ENCODE measurements around the gene SART3. TPM values are rescaled to one million over a fixed set of nuclear protein-coding genes. Genes with fewer than 3 reads are reported as not detected.

The SART3 gene, protein sequence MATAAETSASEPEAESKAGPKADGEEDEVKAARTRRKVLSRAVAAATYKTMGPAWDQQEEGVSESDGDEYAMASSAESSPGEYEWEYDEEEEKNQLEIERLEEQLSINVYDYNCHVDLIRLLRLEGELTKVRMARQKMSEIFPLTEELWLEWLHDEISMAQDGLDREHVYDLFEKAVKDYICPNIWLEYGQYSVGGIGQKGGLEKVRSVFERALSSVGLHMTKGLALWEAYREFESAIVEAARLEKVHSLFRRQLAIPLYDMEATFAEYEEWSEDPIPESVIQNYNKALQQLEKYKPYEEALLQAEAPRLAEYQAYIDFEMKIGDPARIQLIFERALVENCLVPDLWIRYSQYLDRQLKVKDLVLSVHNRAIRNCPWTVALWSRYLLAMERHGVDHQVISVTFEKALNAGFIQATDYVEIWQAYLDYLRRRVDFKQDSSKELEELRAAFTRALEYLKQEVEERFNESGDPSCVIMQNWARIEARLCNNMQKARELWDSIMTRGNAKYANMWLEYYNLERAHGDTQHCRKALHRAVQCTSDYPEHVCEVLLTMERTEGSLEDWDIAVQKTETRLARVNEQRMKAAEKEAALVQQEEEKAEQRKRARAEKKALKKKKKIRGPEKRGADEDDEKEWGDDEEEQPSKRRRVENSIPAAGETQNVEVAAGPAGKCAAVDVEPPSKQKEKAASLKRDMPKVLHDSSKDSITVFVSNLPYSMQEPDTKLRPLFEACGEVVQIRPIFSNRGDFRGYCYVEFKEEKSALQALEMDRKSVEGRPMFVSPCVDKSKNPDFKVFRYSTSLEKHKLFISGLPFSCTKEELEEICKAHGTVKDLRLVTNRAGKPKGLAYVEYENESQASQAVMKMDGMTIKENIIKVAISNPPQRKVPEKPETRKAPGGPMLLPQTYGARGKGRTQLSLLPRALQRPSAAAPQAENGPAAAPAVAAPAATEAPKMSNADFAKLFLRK
- 36.1 to 41.3 TPM (median 40.3 TPM) in 5 replicates for total RNA-seq (2022; extraction: Qiagen RNA extraction)

DNA sequence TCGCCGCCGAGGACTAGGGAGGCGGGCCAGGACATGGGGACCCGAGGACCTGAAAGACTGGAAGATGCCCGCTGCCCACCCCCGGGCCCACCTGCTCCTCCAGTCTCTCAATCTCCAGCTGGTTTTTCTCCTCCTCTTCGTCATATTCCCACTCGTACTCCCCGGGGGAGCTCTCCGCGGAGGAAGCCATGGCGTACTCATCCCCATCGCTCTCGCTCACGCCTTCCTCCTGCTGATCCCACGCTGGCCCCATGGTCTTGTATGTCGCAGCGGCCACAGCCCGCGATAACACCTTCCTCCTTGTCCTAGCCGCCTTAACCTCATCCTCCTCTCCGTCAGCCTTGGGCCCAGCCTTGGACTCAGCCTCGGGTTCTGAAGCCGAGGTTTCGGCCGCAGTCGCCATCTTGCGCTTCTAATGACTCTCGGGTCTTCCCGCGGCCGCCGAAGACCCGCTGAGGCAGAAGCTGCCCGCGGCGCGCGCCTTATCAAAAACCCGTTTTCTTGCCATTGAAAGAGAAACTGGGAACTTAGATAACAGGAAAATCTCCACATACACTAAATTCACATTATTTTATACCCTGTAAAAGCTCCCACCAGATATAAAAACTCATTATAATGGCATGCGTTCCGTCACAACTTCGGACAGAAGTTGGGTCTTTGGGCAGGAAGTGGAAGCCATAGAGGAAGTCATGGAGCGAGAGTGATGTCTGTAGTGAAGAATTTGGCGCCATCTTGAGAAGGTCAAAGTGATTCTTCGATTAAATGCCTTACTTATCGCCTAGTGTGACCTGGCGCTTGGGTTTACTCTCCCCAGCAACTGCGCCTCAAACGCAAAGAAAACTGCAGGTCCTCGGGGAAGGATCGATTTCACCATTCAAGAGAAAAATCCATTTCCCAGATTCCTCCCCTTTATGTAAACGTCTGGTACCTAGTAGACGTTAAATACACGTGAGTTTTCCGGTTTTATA lies at the start of gene SART3:
Gene SART3 (minus strand): TSS at position 422 of the 968 bp plus-strand sequence. CDS start 19 bp downstream, at position 403.

DNA sequence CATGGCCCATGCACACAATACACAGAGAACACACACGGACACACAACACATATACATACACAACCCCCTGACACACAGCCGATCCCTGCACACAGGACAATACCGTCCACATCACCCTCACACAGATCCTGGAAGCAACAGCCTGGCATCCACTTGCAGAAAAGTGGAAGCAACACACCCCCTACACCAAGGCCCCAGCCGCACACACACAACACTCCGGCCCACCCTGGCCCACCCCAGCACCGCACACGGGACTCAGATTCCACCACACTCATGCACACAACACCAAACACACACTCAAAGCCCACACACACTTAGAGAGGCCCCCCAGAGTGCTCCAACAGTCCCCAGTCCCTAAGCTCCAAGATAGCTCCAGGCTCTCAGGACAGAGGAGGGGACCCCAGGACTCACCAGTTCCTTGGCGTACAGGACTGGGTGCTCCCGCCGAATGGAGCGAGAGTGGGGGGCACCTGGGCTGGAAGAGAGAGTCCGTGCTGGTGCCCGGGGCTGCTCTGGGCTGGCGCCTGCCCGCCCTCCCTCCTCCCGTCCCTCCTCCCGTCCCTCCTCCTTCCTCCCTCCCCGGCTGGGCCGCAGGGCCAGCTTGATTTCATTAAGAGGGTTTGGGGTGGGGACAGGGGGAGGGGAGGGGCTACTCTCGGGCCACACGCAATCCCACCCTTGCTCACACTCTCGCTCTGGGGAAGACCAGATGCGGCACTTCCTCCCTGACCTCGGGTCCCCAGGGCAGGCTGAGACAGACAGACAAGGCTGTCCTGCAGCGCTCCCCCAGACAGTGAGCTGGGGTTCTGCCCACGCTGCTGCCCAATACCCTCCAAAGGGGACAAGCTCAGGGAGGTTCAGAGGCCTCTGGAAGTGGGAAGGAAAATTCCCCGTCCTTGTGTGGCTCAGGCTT lies 36.8 kb upstream of the SART3 start, which contains the start of gene TMEM119:
Gene TMEM119 (minus strand): TSS at position 526 of the 913 bp plus-strand sequence. CDS start 5,701 bp downstream, outside the sequence.

DNA sequence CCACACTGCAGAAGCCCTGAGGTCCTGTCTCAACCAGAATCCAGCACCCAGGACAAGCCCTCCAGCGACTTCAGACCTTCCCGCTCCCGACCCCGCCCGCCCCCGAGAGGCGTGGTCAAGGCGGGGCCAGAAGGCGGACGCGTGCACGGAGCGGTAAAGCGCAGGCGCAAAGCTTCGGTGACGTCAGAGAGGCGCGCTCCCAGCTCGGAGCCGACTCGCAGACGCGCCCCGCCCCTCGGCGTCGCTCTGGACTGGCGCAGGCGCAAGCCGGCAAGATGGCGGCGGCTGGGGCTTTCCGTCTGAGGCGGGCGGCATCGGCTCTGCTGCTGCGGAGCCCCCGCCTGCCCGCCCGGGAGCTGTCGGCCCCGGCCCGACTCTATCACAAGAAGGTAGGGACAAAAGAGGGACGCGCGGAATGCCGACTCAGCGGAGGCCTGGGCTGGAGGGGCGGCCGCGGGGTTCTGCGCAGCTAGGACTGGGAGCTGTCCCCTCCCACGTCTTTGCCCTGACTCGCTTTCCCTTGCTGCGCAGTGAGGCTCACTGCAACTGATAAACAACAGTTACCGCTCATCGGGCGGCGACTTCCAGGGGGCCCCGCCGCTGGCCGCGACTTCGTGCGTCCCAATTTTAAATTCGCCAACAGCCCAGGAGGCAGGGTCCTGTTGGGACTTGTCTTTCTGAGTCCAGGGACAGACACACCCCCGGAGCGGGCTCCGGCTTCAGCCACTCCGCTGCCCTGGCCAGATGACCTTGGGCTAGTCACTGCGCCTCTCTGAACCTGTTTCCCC lies 1.6 kb upstream of the SART3 start, which contains the start of gene ISCU:
Gene ISCU (plus strand): TSS at position 249 of the 788 bp plus-strand sequence. CDS start 27 bp downstream, at position 276.

DNA sequence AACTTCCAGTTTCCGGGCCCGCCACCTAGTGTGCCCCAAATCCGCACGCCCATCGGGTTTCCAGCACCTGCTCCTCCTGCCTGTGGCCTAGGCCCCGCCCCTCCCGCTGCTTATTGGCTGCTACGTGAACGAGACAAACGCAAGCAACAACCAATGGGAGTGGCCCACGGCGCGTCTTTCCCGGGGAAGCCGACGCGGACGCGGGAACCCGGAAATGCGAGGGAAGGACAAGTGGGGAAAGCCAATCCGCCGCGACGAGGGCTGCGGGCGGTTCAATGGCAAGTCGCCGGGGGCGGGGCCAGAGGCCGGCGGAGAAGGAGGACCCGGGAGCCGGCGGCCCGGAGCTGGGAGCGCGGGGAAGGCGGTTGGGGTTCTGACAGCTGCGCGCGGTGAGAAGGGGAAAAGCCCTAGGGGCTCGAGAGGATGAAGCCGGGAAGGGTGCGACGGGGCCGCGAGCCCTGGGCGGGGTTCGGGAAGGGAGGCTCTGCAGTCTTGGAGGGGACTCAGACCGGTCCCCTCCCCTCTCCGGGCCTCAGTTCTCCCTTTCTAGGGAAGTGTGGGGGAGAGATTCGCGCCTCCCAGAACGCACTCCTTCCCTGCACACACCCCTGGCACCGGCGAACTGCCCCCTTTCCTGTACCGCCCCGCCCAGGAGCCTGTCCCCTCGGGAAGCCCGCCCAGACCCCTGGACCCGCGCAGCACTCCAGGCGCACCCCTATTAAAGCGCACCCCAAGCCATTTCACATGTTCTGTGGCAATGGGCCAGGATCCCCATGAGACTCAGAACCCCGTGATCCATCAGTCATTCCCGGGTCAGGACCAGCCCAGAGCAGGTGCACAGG lies 45.8 kb downstream of the SART3 start, which contains the start of gene FICD:
Gene FICD (plus strand): TSS at position 305 of the 842 bp plus-strand sequence. CDS start 1,696 bp downstream, outside the sequence.

Other genes with a start within 250 kb of the SART3 start
- 0.02 to 0.11 TPM (median 0.05 TPM) in 3 of 5 replicates, not detected in the others for gene CMKLR1, start 221.9 kb downstream of the SART3 start, total RNA-seq (2022; extraction: Qiagen RNA extraction)
- 2.5 to 3.4 TPM (median 2.9 TPM) in 5 replicates for gene FICD, start 45.9 kb downstream of the SART3 start, total RNA-seq (2022; extraction: Qiagen RNA extraction)
- 84.3 to 110 TPM (median 91.6 TPM) in 5 replicates for gene ISCU, start 1.4 kb upstream of the SART3 start, total RNA-seq (2022; extraction: Qiagen RNA extraction)
- gene TMEM119, start 36.9 kb upstream of the SART3 start, total RNA-seq (2022; extraction: Qiagen RNA extraction): 0.06 to 0.13 TPM (median 0.09 TPM) in 4 of 5 replicates, not detected in the other
- 0.82 to 1.2 TPM (median 0.99 TPM) in 5 replicates for gene SELPLG, start 72.7 kb upstream of the SART3 start, total RNA-seq (2022; extraction: Qiagen RNA extraction)
- gene CORO1C, start 170.3 kb upstream of the SART3 start, total RNA-seq (2022; extraction: Qiagen RNA extraction): 151 to 193 TPM (median 177 TPM) in 5 replicates

Data from A549 treated with dexamethasone at 1 μM for 4 hours (cell line).